ENCODE measurements around the gene C19orf81. TPM values are rescaled to one million over a fixed set of nuclear protein-coding genes. Genes with fewer than 3 reads are reported as not detected.
A peak's percentile ranks its signal among the peaks of the same experiment; 100 is the strongest.

Gene C19orf81
- total RNA-seq, 4 donors from 2014 or later: not detected

DNA sequence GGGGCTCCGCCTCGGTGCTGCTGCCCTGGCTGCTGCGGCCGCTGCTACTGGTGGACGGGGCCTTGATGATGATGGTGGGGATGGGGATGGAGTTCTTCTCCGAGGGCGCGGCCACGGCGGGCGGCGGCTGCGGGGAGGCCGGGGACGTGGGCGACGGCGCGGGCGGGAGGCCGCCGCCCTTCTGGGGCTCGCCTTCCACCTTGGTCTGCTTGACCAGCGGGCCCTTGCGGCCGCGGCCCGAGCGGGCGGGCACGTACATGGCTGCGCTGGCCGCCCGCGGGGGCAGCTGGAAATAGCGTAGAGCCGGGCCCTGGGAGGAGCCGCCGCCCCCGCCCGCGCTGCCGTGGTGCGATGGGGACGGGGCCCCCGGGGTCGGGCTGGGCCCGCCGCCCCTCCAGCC, 19.2 kb downstream of the C19orf81 start:
- in situ Hi-C loops (cut with MboI; ENCODE audit: low sequenced_read_pairs in 4 of 4) (no loop called here), intact Hi-C loops (cut with DNase I; ENCODE audit: low total_unique reads) (no loop called here)
- no peaks in the 10 kb centered on the region for H3K36me3 ChIP-seq
- no peak overlapping the region for H3K4me3 ChIP-seq
- H3K27me3 ChIP-seq: peaks cover 40 to 53% (median 46%) of the 10 kb centered on the region in 3 donors
- DNase-seq (no peak), ATAC-seq (no peak)
- H3K27ac ChIP-seq: no peak overlapping the region
- no peaks in the 10 kb centered on the region for H3K4me1 ChIP-seq
- H3K9me3 ChIP-seq: no peaks in the 10 kb centered on the region
- TF ChIP-seq CTCF (IDR thresholded peaks at IDR 0.05 in 4 of 5, conservative IDR thresholded peaks at IDR 0.05 in 1 of 5) (no peak), POLR2A (IDR thresholded peaks at IDR 0.05) (no peak)

DNA sequence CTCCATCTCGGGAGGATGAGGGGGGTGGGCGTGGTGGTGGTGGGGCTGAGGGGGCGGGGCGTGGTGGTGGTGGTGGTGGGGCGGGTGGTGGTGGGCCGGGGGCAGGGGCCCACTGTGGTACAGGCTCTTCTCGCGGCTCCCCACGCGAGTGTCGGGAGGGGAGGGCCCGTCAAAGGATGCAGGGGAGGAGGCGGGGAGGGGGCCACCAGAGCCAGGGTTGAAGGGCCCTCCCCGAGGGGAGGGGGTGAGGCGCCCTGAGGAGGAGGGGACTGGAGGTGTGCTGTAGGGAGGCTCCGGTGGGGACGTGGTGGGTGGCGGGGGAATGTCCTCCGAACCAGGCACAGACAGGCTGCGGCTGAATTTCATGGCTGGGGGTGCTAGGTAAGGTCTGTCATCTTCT, 19.6 kb downstream of the C19orf81 start:
- intact Hi-C loops (cut with DNase I; ENCODE audit: low total_unique reads) (no loop called here), in situ Hi-C loops (cut with MboI; ENCODE audit: low sequenced_read_pairs in 4 of 4) (no loop called here)
- no peaks in the 10 kb centered on the region for H3K36me3 ChIP-seq
- no peaks in the 10 kb centered on the region for H3K9me3 ChIP-seq
- H3K27ac ChIP-seq: no peak overlapping the region
- no peaks in the 10 kb centered on the region for H3K4me1 ChIP-seq
- H3K4me3 ChIP-seq: no peak overlapping the region
- no peak for ATAC-seq
- peaks cover 40 to 56% (median 46%) of the 10 kb centered on the region in 3 donors for H3K27me3 ChIP-seq
- TF ChIP-seq CTCF (IDR thresholded peaks at IDR 0.05 in 4 of 5, conservative IDR thresholded peaks at IDR 0.05 in 1 of 5): no peak
- no peak for TF ChIP-seq POLR2A (IDR thresholded peaks at IDR 0.05)
- no peak for DNase-seq

GRCh38 chr19:50669302-50670101, 20.3 kb downstream of the C19orf81 start:
- Histone ChIP-seq H3K36me3 (no peaks in the 10 kb centered on the region), H3K4me1 (no peaks in the 10 kb centered on the region), H3K4me3 (no peak overlapping the region), H3K9me3 (no peaks in the 10 kb centered on the region), H3K27ac (no peak overlapping the region), H3K27me3 (peaks cover 40 to 57% (median 45%) of the 10 kb centered on the region in 3 donors)
- in situ Hi-C loops (cut with MboI; ENCODE audit: low sequenced_read_pairs in 4 of 4) (no loop called here), intact Hi-C loops (cut with DNase I; ENCODE audit: low total_unique reads) (no loop called here)
- TF ChIP-seq POLR2A (IDR thresholded peaks at IDR 0.05) (no peak), CTCF (IDR thresholded peaks at IDR 0.05 in 4 of 5, conservative IDR thresholded peaks at IDR 0.05 in 1 of 5) (peak in 4 of 5 experiments; percentile 25 to 56 (median 34))
- DNase-seq (no peak), ATAC-seq (no peak)

DNA sequence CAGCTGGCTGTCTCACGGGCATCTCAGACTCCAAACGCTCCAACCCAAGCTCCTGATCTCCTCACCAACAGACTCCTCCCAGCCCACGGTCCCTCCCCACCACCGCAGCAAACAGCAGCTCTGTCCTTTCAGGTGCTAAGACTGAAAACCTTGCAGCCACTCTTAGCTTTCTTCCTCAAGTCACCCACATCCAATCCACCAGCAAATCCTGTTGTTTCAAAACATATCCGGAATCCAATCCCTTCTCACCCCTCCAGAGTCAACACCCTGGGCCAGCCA, 20.8 kb downstream of the C19orf81 start:
- no peaks in the 10 kb centered on the region for H3K9me3 ChIP-seq
- no peak overlapping the region for H3K4me3 ChIP-seq
- no peak overlapping the region for H3K27ac ChIP-seq
- TF ChIP-seq POLR2A (IDR thresholded peaks at IDR 0.05): no peak
- TF ChIP-seq CTCF (IDR thresholded peaks at IDR 0.05 in 4 of 5, conservative IDR thresholded peaks at IDR 0.05 in 1 of 5): no peak
- no peaks in the 10 kb centered on the region for H3K36me3 ChIP-seq
- intact Hi-C loops (cut with DNase I; ENCODE audit: low total_unique reads) (no loop called here), in situ Hi-C loops (cut with MboI; ENCODE audit: low sequenced_read_pairs in 4 of 4) (no loop called here)
- peaks cover 39 to 57% (median 40%) of the 10 kb centered on the region in 3 donors for H3K27me3 ChIP-seq
- DNase-seq: no peak
- ATAC-seq: no peak
- no peaks in the 10 kb centered on the region for H3K4me1 ChIP-seq

DNA sequence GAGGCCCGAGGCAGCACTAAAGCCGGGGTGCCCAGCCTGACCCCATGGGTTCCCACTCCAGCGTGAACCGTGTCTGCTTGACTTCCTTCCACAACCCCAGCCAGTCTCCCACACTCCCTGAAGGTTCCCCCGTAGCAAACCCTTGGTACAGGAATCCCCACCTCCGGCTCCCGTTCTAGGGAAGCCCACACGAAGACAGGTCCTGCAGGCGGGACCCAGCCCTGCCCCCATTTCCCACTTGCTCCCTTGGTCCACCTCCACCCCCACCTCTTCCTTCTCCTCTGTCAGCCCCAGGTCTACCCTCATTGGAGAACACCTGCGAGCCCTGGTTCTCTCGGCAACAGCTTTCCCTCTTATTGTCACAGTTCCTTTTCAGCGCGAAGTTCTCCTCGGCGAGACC, 23.9 kb downstream of the C19orf81 start:
- ATAC-seq (no peak), DNase-seq (no peak)
- intact Hi-C loops (cut with DNase I; ENCODE audit: low total_unique reads) (no loop called here), in situ Hi-C loops (cut with MboI; ENCODE audit: low sequenced_read_pairs in 4 of 4) (no loop called here)
- Histone ChIP-seq H3K4me1 (no peaks in the 10 kb centered on the region), H3K27me3 (peaks cover 20 to 30% (median 23%) of the 10 kb centered on the region in 3 donors), H3K9me3 (no peaks in the 10 kb centered on the region), H3K4me3 (no peak overlapping the region), H3K27ac (no peak overlapping the region), H3K36me3 (no peaks in the 10 kb centered on the region)
- TF ChIP-seq POLR2A (IDR thresholded peaks at IDR 0.05) (no peak), CTCF (IDR thresholded peaks at IDR 0.05 in 4 of 5, conservative IDR thresholded peaks at IDR 0.05 in 1 of 5) (no peak)
